GM18858 (cell line): ENCODE results near the gene NUMBL.
"Not testable (repeated sequence)": the region's sequence is repeated elsewhere in the genome, so short reads cannot be mapped to it uniquely, and the experiment has no call there.

Experiments used
- ATAC-seq: cut with Tn5 transposase; IDR thresholded peaks from one replicate; pipeline ENCODE4 v1.9.1; 2021; ENCODE audit not compliant: unreplicated experiment

Gene NUMBL

GRCh38 chr19:40633207-40633606 is 57.2 kb downstream of the NUMBL start:
- ATAC-seq, result no peak

GRCh38 chr19:40632311-40633036 is 58.0 kb downstream of the NUMBL start:
- ATAC-seq, result no peak

- no peak for ATAC-seq
Observed at GRCh38 chr19:40630571-40631160, 59.8 kb downstream of the NUMBL start.

- no peak for ATAC-seq
Observed at GRCh38 chr19:40629346-40629745, 61.1 kb downstream of the NUMBL start.

- no peak for ATAC-seq
Observed at GRCh38 chr19:40627486-40628279, 62.8 kb downstream of the NUMBL start.

GRCh38 chr19:40626918-40627317 is 63.5 kb downstream of the NUMBL start:
- no peak for ATAC-seq

GRCh38 chr19:40625406-40626120 is 64.9 kb downstream of the NUMBL start:
- no peak for ATAC-seq

- ATAC-seq, result not testable (repeated sequence)
Observed at GRCh38 chr19:40624369-40625153, 65.9 kb downstream of the NUMBL start.

GRCh38 chr19:40623403-40624251 is 66.8 kb downstream of the NUMBL start:
- no peak for ATAC-seq

- ATAC-seq, result no peak
Observed at GRCh38 chr19:40622773-40623075, 67.7 kb downstream of the NUMBL start.

- ATAC-seq, result no peak
Observed at GRCh38 chr19:40621966-40622772, 68.3 kb downstream of the NUMBL start.

GRCh38 chr19:40621283-40621682 is 69.2 kb downstream of the NUMBL start:
- no peak for ATAC-seq

GRCh38 chr19:40620161-40620485 is 70.3 kb downstream of the NUMBL start:
- no peak for ATAC-seq

GRCh38 chr19:40619333-40620160 is 70.9 kb downstream of the NUMBL start:
- no peak for ATAC-seq

- no peak for ATAC-seq
Observed at GRCh38 chr19:40617961-40618360, 72.5 kb downstream of the NUMBL start.

GRCh38 chr19:40616941-40617340 is 73.5 kb downstream of the NUMBL start:
- no peak for ATAC-seq

- ATAC-seq, result no peak
Observed at GRCh38 chr19:40616178-40616577, 74.3 kb downstream of the NUMBL start.
